ENCODE data around the gene IL5. TPM values are rescaled to one million over a fixed set of nuclear protein-coding genes. Genes with fewer than 3 reads are reported as not detected.
"Not testable (repeated sequence)": the region's sequence is repeated elsewhere in the genome, so short reads cannot be mapped to it uniquely, and the experiment has no call there.

IL5 gene
- total RNA-seq, 2 donors from 2014 or later: not detected

- DNase-seq: no peak
- no peaks in the 10 kb centered on the region for H3K9me3 ChIP-seq
- no peak overlapping the region for H3K4me3 ChIP-seq
- no peaks in the 10 kb centered on the region for H3K4me1 ChIP-seq
- no peaks in the 10 kb centered on the region for H3K27me3 ChIP-seq
- intact Hi-C loops (cut with DNase I): loop anchor here (10.0 kb wide), 1 partner anchor 49 kb away; no protein-coding TSS in a partner anchor
- no peak for TF ChIP-seq CTCF (IDR thresholded peaks at IDR 0.05)
- H3K9ac ChIP-seq (ENCODE audit: low read depth in 2 of 2, low read length in 2 of 2): no peak overlapping the region
- H3K36me3 ChIP-seq: peaks cover 8% of the 10 kb centered on the region
- H3K27ac ChIP-seq: no peak overlapping the region
These were observed 32.8 kb upstream of the IL5 start for GRCh38 chr5:132576123-132576522.

GRCh38 chr5:132566657-132567056 is 23.3 kb upstream of the IL5 start:
- H3K4me3 ChIP-seq: no peak overlapping the region
- no peak overlapping the region for H3K27ac ChIP-seq
- H3K9ac ChIP-seq (ENCODE audit: low read depth in 2 of 2, low read length in 2 of 2): no peak overlapping the region
- H3K9me3 ChIP-seq: no peaks in the 10 kb centered on the region
- TF ChIP-seq CTCF (IDR thresholded peaks at IDR 0.05): no peak
- no peaks in the 10 kb centered on the region for H3K27me3 ChIP-seq
- intact Hi-C loops (cut with DNase I): no loop called here
- no peak for DNase-seq
- no peaks in the 10 kb centered on the region for H3K4me1 ChIP-seq
- no peaks in the 10 kb centered on the region for H3K36me3 ChIP-seq

GRCh38 chr5:132564555-132564954 is 21.2 kb upstream of the IL5 start:
- H3K4me3 ChIP-seq; H3K9me3 ChIP-seq; H3K4me1 ChIP-seq; intact Hi-C loops (cut with DNase I); H3K27ac ChIP-seq; H3K9ac ChIP-seq (ENCODE audit: low read depth in 2 of 2, low read length in 2 of 2); DNase-seq; H3K36me3 ChIP-seq; H3K27me3 ChIP-seq: not testable (repeated sequence)

- Histone ChIP-seq H3K27me3 (no peaks in the 10 kb centered on the region), H3K9ac (ENCODE audit: low read depth in 2 of 2, low read length in 2 of 2) (no peak overlapping the region), H3K4me1 (no peaks in the 10 kb centered on the region), H3K9me3 (no peaks in the 10 kb centered on the region), H3K4me3 (no peak overlapping the region), H3K27ac (no peak overlapping the region), H3K36me3 (no peaks in the 10 kb centered on the region)
- TF ChIP-seq CTCF (IDR thresholded peaks at IDR 0.05): no peak
- DNase-seq: no peak
- intact Hi-C loops (cut with DNase I): no loop called here
These were observed 18.3 kb upstream of the IL5 start for GRCh38 chr5:132561601-132562000.

- no peaks in the 10 kb centered on the region for H3K36me3 ChIP-seq
- no peak overlapping the region for H3K9ac ChIP-seq (ENCODE audit: low read depth in 2 of 2, low read length in 2 of 2)
- H3K9me3 ChIP-seq: no peaks in the 10 kb centered on the region
- TF ChIP-seq CTCF (IDR thresholded peaks at IDR 0.05): no peak
- no peak for DNase-seq
- H3K4me3 ChIP-seq: no peak overlapping the region
- H3K27ac ChIP-seq: no peak overlapping the region
- H3K27me3 ChIP-seq: no peaks in the 10 kb centered on the region
- no peaks in the 10 kb centered on the region for H3K4me1 ChIP-seq
- intact Hi-C loops (cut with DNase I): no loop called here
These were observed 16.2 kb upstream of the IL5 start for GRCh38 chr5:132559383-132560060.

GRCh38 chr5:132557478-132558172 is 14.3 kb upstream of the IL5 start:
- TF ChIP-seq CTCF (IDR thresholded peaks at IDR 0.05): no peak
- intact Hi-C loops (cut with DNase I): no loop called here
- DNase-seq: peak; percentile 83
- H3K9ac ChIP-seq (ENCODE audit: low read depth in 2 of 2, low read length in 2 of 2): peak overlapping the region; percentile 74 to 80
- H3K27me3 ChIP-seq: no peaks in the 10 kb centered on the region
- peak overlapping the region; percentile 78 for H3K27ac ChIP-seq
- H3K4me1 ChIP-seq: no peaks in the 10 kb centered on the region
- peak overlapping the region; percentile 69 for H3K4me3 ChIP-seq
- H3K9me3 ChIP-seq: no peaks in the 10 kb centered on the region
- no peaks in the 10 kb centered on the region for H3K36me3 ChIP-seq
